GM19397 (cell line): ENCODE data around the gene VSTM2B.

ENCODE experiments used
- ATAC-seq: cut with Tn5 transposase; IDR thresholded peaks from one replicate; pipeline ENCODE4 v1.9.1; 2021; ENCODE audit warnings: mild to moderate bottlenecking, moderate library complexity; ENCODE audit not compliant: unreplicated experiment

VSTM2B gene

DNA sequence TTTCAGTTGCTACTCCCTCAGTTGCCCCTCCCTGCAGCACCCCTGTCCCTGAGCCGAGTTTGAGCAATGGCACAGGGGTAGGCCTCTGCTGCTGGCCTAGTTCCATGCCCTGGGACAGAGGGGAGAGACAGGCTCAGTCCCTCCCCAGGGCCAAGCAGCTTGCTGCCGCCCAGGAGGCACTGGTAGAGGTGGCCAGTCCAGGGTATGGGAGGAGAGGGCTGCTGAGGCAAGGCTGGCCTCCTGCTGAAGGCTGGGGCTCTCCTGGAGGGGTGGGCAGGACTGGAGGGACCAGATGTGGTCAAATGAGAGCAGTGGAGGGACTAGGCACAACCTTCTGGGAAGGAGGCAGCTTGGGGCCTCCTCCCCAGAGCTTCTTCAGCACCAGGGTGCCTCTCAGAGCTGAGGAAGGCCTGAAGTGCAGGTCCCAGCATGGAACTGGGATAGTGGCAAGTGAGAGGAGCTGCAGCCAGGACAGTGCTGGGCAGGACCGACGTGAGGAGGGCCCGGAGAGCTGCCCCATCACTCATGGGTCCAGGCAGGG is 29.8 kb upstream of the VSTM2B start:
- ATAC-seq: no peak

GRCh38 chr19:29497241-29497640 is 28.6 kb upstream of the VSTM2B start:
- no peak for ATAC-seq

DNA sequence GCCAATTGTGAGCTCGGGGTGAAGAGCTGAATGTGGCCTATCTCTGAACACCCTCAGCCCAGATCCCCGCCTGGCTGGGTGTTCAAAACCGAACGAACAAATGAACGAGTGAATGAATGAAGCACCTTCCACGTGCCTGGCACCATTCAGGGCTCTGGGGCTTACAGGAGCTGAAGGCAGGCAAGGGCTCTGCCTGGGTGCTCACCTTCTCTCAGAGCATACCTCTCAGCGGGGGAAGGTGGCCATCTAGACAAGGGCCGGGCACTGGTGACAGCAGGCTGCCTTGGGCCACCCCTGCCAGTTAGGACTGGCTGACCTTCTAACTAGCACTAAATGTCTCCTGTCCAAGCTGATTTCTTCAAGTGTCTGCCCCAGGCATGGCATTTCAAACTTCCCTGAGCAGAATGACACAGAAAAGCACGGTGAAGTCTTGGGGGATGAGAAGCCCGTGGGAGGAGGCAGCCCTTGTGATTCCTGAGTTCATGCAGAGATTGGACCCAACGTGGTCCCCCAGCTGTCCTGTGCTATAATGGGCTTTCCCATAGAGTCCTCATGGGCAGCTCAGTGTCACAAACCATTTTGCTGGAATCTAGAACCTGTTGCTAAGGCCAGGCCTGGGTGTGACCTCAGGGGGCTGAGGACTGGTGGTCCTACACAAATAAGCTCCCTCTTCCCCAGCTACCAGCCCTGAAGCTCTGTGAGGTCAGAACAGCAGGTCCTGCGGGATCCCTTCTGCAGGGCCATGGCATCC is 27.9 kb upstream of the VSTM2B start:
- ATAC-seq: no peak

- no peak for ATAC-seq
Observed at GRCh38 chr19:29499261-29499920, 26.4 kb upstream of the VSTM2B start.

DNA sequence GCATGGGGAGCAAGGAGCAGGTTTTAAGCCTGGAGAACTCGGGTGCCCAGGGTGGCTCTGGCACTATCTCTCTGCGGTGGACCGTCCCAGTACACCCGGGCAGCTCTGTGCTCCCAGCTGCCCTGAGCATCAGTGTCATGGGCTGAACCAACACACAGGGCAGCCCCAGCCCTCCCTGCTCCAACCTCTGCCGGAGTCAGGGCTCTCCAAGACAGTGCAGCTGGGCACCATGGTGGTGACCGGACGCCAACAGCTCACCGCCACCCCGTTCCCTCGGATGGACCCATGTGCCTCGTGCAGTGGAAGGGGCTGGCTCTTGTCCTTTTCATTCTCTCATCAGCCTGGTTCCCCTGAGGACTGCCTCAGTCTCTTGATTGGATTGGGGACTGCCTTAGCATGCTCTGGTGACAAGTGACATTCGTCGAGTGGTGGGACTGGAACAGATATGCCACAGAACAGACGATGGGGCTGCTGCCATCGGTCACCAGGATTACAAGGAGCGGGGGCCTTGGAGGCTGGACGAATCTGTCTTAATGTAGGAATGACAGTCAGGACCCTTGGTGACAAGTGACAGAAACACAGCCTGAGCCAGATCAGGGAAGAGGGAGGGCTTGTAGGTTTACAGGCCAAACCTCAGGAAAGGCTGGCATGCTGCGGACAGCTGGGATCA is 25.7 kb upstream of the VSTM2B start:
- ATAC-seq: no peak

GRCh38 chr19:29501816-29502580 is 23.8 kb upstream of the VSTM2B start:
- ATAC-seq: no peak

GRCh38 chr19:29502581-29502850 is 23.3 kb upstream of the VSTM2B start:
- no peak for ATAC-seq

DNA sequence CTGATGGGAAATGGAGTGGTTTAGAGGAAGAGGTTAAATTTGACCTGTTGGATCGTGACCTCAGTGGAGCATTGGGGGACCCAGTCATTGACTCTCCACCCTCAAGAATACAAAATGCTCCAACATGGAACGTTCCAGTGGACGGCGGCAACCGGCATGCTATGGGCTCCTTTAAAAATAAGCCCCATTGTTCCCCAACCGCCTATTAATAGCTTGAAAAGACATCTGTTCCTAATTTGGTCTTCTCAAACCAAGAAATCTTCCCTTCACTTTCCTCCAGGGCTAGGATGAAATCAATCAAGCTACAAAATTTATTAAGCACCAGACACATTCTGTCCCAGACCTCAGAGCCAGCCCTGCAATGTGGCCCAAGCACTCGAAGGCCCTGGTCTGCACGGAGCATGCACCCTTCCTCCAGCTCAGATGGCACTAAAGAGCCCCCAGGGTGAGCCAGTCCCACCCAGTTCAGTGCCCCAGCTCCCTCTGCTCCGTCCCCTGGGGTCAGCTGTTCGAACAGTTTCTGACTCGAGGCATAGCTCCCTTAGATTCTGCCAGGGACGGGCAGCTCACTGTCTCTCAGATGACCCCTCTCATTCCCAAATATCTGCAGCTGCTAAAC is 22.5 kb upstream of the VSTM2B start:
- no peak for ATAC-seq

- ATAC-seq: no peak
Observed at GRCh38 chr19:29503785-29504184, 22.0 kb upstream of the VSTM2B start.

DNA sequence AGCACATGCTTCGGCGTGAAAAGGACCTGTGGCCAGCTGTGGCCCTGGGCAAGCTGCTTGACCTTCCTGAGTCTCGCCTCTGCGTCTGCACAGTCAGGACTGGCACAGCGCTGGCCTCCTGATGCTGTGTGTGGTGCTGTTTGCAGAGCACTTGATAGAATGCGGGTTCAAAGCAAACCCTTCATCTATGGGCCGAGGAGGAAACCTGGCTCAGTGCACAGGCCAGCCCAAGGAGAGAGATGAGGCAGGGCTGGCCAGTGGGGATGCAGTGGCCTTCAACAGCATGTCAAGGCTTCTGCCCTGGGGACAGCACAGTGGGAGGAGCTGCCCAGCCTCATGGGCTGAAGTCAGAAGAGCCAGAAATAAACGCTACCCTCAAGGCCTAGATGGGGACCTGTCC is 21.3 kb upstream of the VSTM2B start:
- ATAC-seq: no peak

DNA sequence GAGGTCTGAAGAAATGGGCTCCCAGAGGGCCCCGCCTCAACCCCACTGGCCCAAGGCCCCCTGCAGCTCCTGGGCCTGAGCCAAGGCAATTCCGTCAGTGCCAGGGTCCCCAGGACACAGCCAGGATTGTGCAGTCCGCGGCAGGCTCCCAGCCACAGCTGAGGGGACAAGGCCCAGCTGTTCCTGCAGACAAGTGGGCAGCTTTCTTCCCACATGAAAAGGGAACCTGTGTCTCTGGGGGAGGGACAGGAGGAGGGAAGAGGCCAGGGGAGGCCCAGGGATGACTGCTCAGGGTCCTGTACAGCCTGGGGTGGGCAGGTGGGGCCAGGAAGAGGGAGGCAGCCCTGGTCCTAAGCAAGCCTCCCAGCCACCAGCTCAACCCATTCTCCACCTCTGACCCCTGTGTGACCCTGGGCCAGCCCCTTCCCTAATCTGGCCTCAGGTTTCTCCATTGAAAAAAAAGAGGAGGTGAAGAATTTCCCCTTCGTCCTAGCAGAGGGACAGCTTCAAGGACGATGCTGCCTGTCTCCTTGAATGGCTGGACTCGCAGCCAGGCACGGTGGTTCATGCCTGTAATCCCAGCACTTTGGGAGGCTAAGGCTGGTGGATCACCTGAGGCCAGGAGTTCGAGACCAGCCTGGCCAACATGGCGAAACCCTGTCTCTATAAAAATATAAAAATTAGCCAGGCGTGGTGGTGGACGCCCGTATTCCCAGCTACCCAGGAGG is 20.5 kb upstream of the VSTM2B start:
- no peak for ATAC-seq

- no peak for ATAC-seq
Observed at GRCh38 chr19:29506619-29506911, 19.2 kb upstream of the VSTM2B start.

- ATAC-seq: no peak
Observed at GRCh38 chr19:29507081-29507860, 18.5 kb upstream of the VSTM2B start.

GRCh38 chr19:29508181-29508580 is 17.6 kb upstream of the VSTM2B start:
- no peak for ATAC-seq

DNA sequence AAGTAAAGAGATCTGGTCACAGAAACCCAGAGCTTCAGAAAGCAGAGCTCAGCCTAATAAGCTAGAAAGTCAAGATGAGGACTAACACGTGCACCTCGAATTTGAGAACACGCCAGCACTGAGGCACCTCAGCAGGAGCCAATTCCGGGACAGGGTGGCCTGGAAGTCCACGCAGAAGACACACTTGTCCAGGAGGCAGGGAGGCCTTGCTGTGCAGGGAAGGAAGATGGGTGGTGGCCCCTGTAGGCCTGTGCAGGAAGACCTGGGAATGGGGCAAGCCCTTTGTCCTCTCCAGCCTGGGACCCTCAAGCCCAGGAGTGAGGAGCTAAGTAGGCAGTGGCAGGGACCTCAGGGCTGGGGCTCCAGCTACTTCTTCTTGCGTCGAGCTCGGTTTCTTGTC is 16.3 kb upstream of the VSTM2B start:
- no peak for ATAC-seq

DNA sequence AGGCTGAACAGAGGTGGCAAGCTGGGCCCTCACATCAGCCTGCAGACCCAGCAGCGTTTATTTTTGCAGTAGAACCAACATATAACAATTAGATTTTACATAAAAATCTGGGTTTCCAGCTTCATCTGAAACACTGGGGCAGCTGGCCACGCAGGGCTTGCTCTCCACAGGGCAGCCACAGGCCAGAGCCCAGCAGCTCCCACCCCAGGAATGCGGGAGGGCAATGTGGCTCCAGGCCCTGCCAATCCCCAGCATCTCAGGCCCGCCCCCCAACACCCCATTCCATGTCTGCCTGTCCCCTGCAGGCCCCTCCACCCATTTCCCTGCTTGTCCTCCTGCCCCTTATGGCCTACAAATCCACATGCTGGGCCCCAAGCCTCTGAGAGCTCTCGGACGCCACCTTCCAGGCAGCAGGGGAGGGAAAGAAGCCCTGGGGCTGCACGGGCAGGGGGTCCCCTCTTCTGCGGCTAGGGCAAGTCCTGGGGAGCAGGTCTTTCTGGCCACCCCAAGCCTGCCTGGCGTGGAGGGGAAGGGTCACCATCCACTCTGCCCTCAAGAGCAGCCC is 15.0 kb upstream of the VSTM2B start:
- ATAC-seq: no peak

DNA sequence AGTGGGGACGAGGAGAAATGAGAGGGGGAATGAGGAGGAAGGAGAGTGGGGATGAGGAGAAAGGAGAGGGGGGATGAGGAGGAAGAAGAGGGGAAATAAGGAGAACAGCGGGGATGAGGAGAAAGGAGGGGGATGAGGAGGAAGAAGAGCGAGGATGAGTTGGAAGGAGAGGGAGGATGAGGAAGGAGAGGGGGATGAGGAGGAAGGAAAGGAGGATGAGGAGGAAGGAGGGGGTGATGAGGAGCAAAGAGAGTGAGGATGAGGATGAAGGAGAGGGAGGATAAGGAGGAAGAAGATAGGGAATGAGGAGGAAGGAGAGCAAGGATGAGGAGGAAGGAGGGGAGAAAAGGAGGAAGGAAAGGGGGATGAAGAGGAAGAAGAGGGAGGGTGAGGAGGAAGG is 14.0 kb upstream of the VSTM2B start:
- no peak for ATAC-seq

DNA sequence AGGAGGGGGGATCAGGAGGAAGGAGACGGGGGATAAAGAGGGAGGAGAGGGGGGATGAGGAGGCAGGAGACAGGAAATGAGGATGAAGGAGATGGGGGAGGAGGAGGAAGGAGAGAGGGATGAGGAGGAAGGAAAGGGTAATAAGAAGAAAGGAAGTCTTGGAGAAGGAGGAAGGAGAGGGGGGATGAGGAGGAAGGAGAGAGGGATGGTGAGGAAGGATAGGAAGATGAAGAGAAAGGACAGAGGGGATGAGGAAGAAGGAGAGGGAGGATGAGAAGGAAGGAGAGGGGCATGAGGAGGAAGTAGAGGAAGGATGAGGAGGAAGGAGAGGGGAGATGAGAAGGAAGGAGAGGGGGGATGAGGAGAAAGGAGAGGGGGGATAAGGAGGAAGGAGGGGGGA is 13.0 kb upstream of the VSTM2B start:
- no peak for ATAC-seq

DNA sequence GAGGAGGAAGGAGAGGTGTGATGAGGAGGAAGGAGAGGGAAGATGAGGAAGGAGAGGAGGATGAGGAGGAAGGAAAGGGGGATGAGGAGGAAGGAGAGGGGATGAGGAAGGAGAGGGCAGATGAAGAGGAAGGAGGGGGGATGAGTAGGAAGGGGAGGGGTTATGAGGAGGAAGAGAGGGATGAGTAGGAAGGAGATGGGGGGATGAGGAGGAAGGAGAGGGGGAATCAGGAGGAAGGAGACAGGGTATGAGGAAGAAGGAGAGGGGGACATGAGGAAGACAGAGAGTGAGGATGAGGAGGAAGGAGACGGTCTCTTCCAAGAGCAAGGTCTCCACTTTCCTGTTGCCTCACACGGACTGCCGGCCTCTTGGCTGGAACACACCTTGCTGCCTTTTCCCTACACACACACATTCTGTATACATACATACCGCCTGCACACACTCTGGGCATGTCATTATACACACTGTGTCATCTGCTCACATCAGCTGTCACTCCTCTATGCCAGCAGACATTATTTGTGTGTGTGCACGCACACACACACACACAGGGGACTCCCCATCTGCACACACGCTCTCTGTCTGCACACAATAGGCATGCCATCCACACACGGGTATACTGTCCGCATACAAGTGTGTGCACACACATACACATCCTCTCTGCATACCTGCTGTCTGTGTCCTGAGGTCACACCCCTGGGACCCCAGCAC is 11.1 kb upstream of the VSTM2B start:
- ATAC-seq: no peak
